Trophoblast cell (in vitro differentiated cells and primary cell): ENCODE data around the gene AKNA.

Experiments used
- DNase-seq, 2 donors: peaks; one replicate each; pipeline ENCODE4 v3.0.0-alpha.2; 2016
- H2AFZ ChIP-seq: 2 replicates; pipeline ENCODE4 v1.6.1; 2013; ENCODE audit warnings: low read length, moderate library complexity, mild to moderate bottlenecking; ENCODE audit not compliant: insufficient read depth, poor library complexity
- H2AK5ac ChIP-seq: 2 replicates; pipeline ENCODE4 v1.6.1; 2013; ENCODE audit warnings: mild to moderate bottlenecking, low read length
- H2BK120ac ChIP-seq: 2 replicates; pipeline ENCODE4 v1.6.1; 2013; ENCODE audit warnings: low read length, mild to moderate bottlenecking, moderate library complexity; ENCODE audit not compliant: insufficient read depth, poor library complexity
- H2BK12ac ChIP-seq: 2 replicates; pipeline ENCODE4 v1.6.1; 2013; ENCODE audit warnings: mild to moderate bottlenecking, low read length, moderate library complexity
- H2BK5ac ChIP-seq: 2 replicates; pipeline ENCODE4 v1.6.1; 2013; ENCODE audit warnings: low read length, low read depth, moderate library complexity, mild to moderate bottlenecking; ENCODE audit not compliant: poor library complexity
- H3K14ac ChIP-seq: 2 replicates; pipeline ENCODE4 v1.6.1; 2013; ENCODE audit warnings: mild to moderate bottlenecking, low read length
- H3K18ac ChIP-seq: 2 replicates; pipeline ENCODE4 v1.6.1; 2013; ENCODE audit warnings: mild to moderate bottlenecking, low read length
- H3K23ac ChIP-seq: 2 replicates; pipeline ENCODE4 v1.6.1; 2013; ENCODE audit warnings: low read length
- H3K27ac ChIP-seq: 2 replicates; pipeline ENCODE4 v1.5.1; 2013; ENCODE audit warnings: low read depth, mild to moderate bottlenecking, inconsistent platforms, low read length, moderate library complexity
- H3K27me3 ChIP-seq: 2 replicates; pipeline ENCODE4 v1.6.1; 2013; ENCODE audit warnings: inconsistent platforms, mild to moderate bottlenecking, low read length, moderate library complexity; ENCODE audit not compliant: insufficient read depth
- H3K36me3 ChIP-seq, 2 experiments: 1 replicate in 1 of 2; 2 replicates in 1 of 2; pipeline ENCODE4 v1.6.1; 2013; ENCODE audit warnings: low read length in 2 of 2, mild to moderate bottlenecking in 2 of 2, moderate library complexity in 1 of 2; ENCODE audit not compliant: insufficient read depth in 2 of 2, control insufficient read depth in 1 of 2
- H3K4ac ChIP-seq: 2 replicates; pipeline ENCODE4 v1.6.1; 2013; ENCODE audit warnings: low read depth, mild to moderate bottlenecking, low read length, moderate library complexity
- H3K4me1 ChIP-seq, 2 experiments: 1 replicate in 1 of 2; 2 replicates in 1 of 2; pipeline ENCODE4 v1.6.1; 2013; ENCODE audit warnings: low read length in 2 of 2, mild to moderate bottlenecking in 2 of 2, moderate library complexity in 1 of 2; ENCODE audit not compliant: insufficient read depth in 2 of 2, control insufficient read depth in 1 of 2
- H3K4me2 ChIP-seq: 2 replicates; pipeline ENCODE4 v1.6.1; 2013; ENCODE audit warnings: inconsistent platforms, mild to moderate bottlenecking, low read length, moderate library complexity
- H3K4me3 ChIP-seq: 2 replicates; pipeline ENCODE4 v1.5.1; 2013; ENCODE audit warnings: mild to moderate bottlenecking, low read depth, low read length, inconsistent platforms
- H3K79me1 ChIP-seq: one replicate; pipeline ENCODE4 v1.6.1; 2013; ENCODE audit warnings: low read length
- H3K79me2 ChIP-seq: 2 replicates; pipeline ENCODE4 v1.6.1; 2013; ENCODE audit warnings: low read length, mild to moderate bottlenecking; ENCODE audit not compliant: control insufficient read depth, insufficient read depth, poor library complexity
- H3K9ac ChIP-seq: 2 replicates; pipeline ENCODE4 v1.6.1; 2013; ENCODE audit warnings: mild to moderate bottlenecking, low read length
- H3K9me3 ChIP-seq: 2 replicates; pipeline ENCODE4 v1.6.1; 2013; ENCODE audit warnings: low read depth, mild to moderate bottlenecking, control low read depth, inconsistent platforms, low read length; ENCODE audit not compliant: insufficient read depth
- H4K12ac ChIP-seq: 2 replicates; pipeline ENCODE4 v1.6.1; 2013; ENCODE audit warnings: low read depth, mild to moderate bottlenecking, low read length, moderate library complexity
- H4K8ac ChIP-seq: 2 replicates; pipeline ENCODE4 v1.6.1; 2013; ENCODE audit warnings: low read depth, mild to moderate bottlenecking, low read length, moderate library complexity
- H4K91ac ChIP-seq: one replicate; pipeline ENCODE4 v1.6.1; 2013; ENCODE audit warnings: low read depth, mild to moderate bottlenecking, low read length, moderate library complexity
- WGBS: extraction: QIAGEN DNeasy Blood & Tissue Kit; methylation state at CpG from one replicate; pipeline ENCODE4 v1.1.7; 2013; ENCODE audit warnings: missing lambda C conversion rate; ENCODE audit not compliant: insufficient read length, insufficient coverage; ENCODE audit errors: extremely low coverage; 5-methylcytosine and 5-hydroxymethylcytosine counted together

The AKNA gene

GRCh38 chr9:114421147-114421546 is 33.4 kb upstream of the AKNA start:
- no peak for DNase-seq
- no peaks in the 10 kb centered on the region for H3K79me2 ChIP-seq
- H3K4me3 ChIP-seq = no peak overlapping the region
- H3K18ac ChIP-seq = no peak overlapping the region
- no peak overlapping the region for H3K4me2 ChIP-seq
- H3K79me1 ChIP-seq = no peaks in the 10 kb centered on the region
- H4K12ac ChIP-seq = no peak overlapping the region
- no peak overlapping the region for H3K9ac ChIP-seq
- H3K4ac ChIP-seq = no peak overlapping the region
- no peaks in the 10 kb centered on the region for H3K9me3 ChIP-seq
- no peak overlapping the region for H4K8ac ChIP-seq
- no CpG with 5 or more reads among the region's 2 CpGs for WGBS
- no peak overlapping the region for H2AK5ac ChIP-seq
- peaks cover 0 to 5% of the 10 kb centered on the region in 2 experiments for H3K4me1 ChIP-seq
- H3K27me3 ChIP-seq = no peaks in the 10 kb centered on the region
- H3K14ac ChIP-seq = no peak overlapping the region
- no peak overlapping the region for H2BK120ac ChIP-seq
- no peaks in the 10 kb centered on the region for H3K36me3 ChIP-seq
- no peak overlapping the region for H3K27ac ChIP-seq
- no peak overlapping the region for H2BK12ac ChIP-seq
- H2BK5ac ChIP-seq = no peak overlapping the region
- H4K91ac ChIP-seq = no peak overlapping the region
- H3K23ac ChIP-seq = no peak overlapping the region
- no peak overlapping the region for H2AFZ ChIP-seq

- H3K18ac ChIP-seq = no peak overlapping the region
- H3K4me2 ChIP-seq = no peak overlapping the region
- H3K9me3 ChIP-seq = no peaks in the 10 kb centered on the region
- H3K27me3 ChIP-seq = no peaks in the 10 kb centered on the region
- no peak overlapping the region for H3K23ac ChIP-seq
- no peak overlapping the region for H4K8ac ChIP-seq
- no peak overlapping the region for H3K4ac ChIP-seq
- WGBS = no CpG with 5 or more reads among the region's 8 CpGs
- H3K4me3 ChIP-seq = no peak overlapping the region
- no peak overlapping the region for H3K14ac ChIP-seq
- no peak overlapping the region for H4K12ac ChIP-seq
- H3K36me3 ChIP-seq = no peaks in the 10 kb centered on the region
- no peak overlapping the region for H2AFZ ChIP-seq
- no peak overlapping the region for H4K91ac ChIP-seq
- H3K4me1 ChIP-seq = peaks cover 0 to 5% of the 10 kb centered on the region in 2 experiments
- DNase-seq = no peak
- no peak overlapping the region for H2BK120ac ChIP-seq
- no peak overlapping the region for H2BK5ac ChIP-seq
- no peaks in the 10 kb centered on the region for H3K79me1 ChIP-seq
- H3K79me2 ChIP-seq = no peaks in the 10 kb centered on the region
- no peak overlapping the region for H3K27ac ChIP-seq
- no peak overlapping the region for H2AK5ac ChIP-seq
- H2BK12ac ChIP-seq = no peak overlapping the region
- H3K9ac ChIP-seq = no peak overlapping the region
Measured at GRCh38 chr9:114419796-114420195, 32.0 kb upstream of the AKNA start.

- Histone ChIP-seq H3K4ac (no peak overlapping the region), H3K79me1 (peaks cover 2% of the 10 kb centered on the region), H3K4me3 (no peak overlapping the region), H4K91ac (no peak overlapping the region), H4K12ac (no peak overlapping the region), H3K9me3 (no peaks in the 10 kb centered on the region), H3K27me3 (no peaks in the 10 kb centered on the region), H2AFZ (no peak overlapping the region), H3K79me2 (no peaks in the 10 kb centered on the region), H2BK120ac (no peak overlapping the region), H3K9ac (no peak overlapping the region), H3K4me1 (peaks cover 3 to 11% of the 10 kb centered on the region in 2 experiments), H3K23ac (no peak overlapping the region), H3K27ac (no peak overlapping the region), H3K36me3 (no peaks in the 10 kb centered on the region), H3K4me2 (no peak overlapping the region), H3K18ac (no peak overlapping the region), H3K14ac (no peak overlapping the region), H2AK5ac (no peak overlapping the region), H2BK5ac (no peak overlapping the region), H4K8ac (no peak overlapping the region), H2BK12ac (no peak overlapping the region)
- no CpG with 5 or more reads among the region's 6 CpGs for WGBS
- DNase-seq = no peak
Measured at GRCh38 chr9:114418053-114418452, 30.3 kb upstream of the AKNA start.

- H3K79me1 ChIP-seq = peaks cover 4% of the 10 kb centered on the region
- H2BK120ac ChIP-seq = no peak overlapping the region
- no peak overlapping the region for H3K14ac ChIP-seq
- no peak overlapping the region for H3K18ac ChIP-seq
- no peak for DNase-seq
- no peak overlapping the region for H3K4me3 ChIP-seq
- no peaks in the 10 kb centered on the region for H3K36me3 ChIP-seq
- no peak overlapping the region for H4K8ac ChIP-seq
- H2BK5ac ChIP-seq = no peak overlapping the region
- no peaks in the 10 kb centered on the region for H3K79me2 ChIP-seq
- no CpG with 5 or more reads among the region's 3 CpGs for WGBS
- H3K4me2 ChIP-seq = no peak overlapping the region
- H4K91ac ChIP-seq = no peak overlapping the region
- H2AK5ac ChIP-seq = no peak overlapping the region
- H3K9me3 ChIP-seq = no peaks in the 10 kb centered on the region
- no peak overlapping the region for H3K9ac ChIP-seq
- H4K12ac ChIP-seq = no peak overlapping the region
- H3K23ac ChIP-seq = no peak overlapping the region
- no peaks in the 10 kb centered on the region for H3K27me3 ChIP-seq
- no peak overlapping the region for H2AFZ ChIP-seq
- H3K4ac ChIP-seq = no peak overlapping the region
- peaks cover 5 to 13% of the 10 kb centered on the region in 2 experiments for H3K4me1 ChIP-seq
- H2BK12ac ChIP-seq = no peak overlapping the region
- no peak overlapping the region for H3K27ac ChIP-seq
Measured at GRCh38 chr9:114417511-114417910, 29.7 kb upstream of the AKNA start.
